HepG2 (cell line): ENCODE data around the gene MLXIPL. TPM values are rescaled to one million over a fixed set of nuclear protein-coding genes. Genes with fewer than 3 reads are reported as not detected.

Source experiments
- MIER2 ChIP-seq: IDR thresholded peaks from 2 replicates; pipeline ENCODE4 v1.6.1; 2016; ENCODE audit warnings: missing biosample characterization, missing genetic modification reagents
- PHF21A ChIP-seq: sonication (generic); formaldehyde crosslinking; IDR thresholded peaks from 2 replicates; pipeline ENCODE4 v1.5.0; 2020; ENCODE audit warnings: mild to moderate bottlenecking, missing genetic modification reagents
- ZMAT3 ChIP-seq: sonication (generic); formaldehyde crosslinking; conservative IDR thresholded peaks from 2 replicates; pipeline ENCODE4 v1.7.0; 2021; ENCODE audit warnings: missing genetic modification reagents
- ZNF121 ChIP-seq: sonication (generic); formaldehyde crosslinking; IDR thresholded peaks from 2 replicates; pipeline ENCODE4 v1.5.0; 2020; ENCODE audit warnings: mild to moderate bottlenecking, missing genetic modification reagents
- ZNF772 ChIP-seq: sonication (generic); formaldehyde crosslinking; IDR thresholded peaks from 2 replicates; pipeline ENCODE4 v1.5.0; 2020; ENCODE audit warnings: mild to moderate bottlenecking, missing genetic modification reagents
- polyA plus RNA-seq, 8 experiments: library from polyadenylated mRNA; depleted of rRNA in 3 of 8; stranded (reverse) in 7 of 8; unstranded in 1 of 8; fragments of >200 nt; fragmentation: Illumina TruSeq in 4 of 8; extraction: Trizol in 4 of 8; gene quantifications; 2 replicates each; pipeline versions ENCODE4 v1.2.1 to v1.2.3, GENCODE V29; 2011 to 2016; ENCODE audit warnings: low read depth in 4 of 8, missing spikeins in 1 of 8, mixed read lengths in 1 of 8; ENCODE audit not compliant: insufficient read depth in 1 of 8
- total RNA-seq, 5 experiments: library from RNA; depleted of rRNA; stranded (reverse); fragments of >200 nt; fragmentation: Illumina TruSeq; extraction: Trizol; gene quantifications; 2 replicates each; pipeline ENCODE4 v1.2.3, GENCODE V29; 2016; ENCODE audit warnings: low read depth in 1 of 5
- TF ChIP-seq, protein P1 (sequence below): sonication (generic); formaldehyde crosslinking; IDR thresholded peaks from 2 replicates; pipeline ENCODE4 v1.5.1; 2020; ENCODE audit warnings: mild to moderate bottlenecking, missing genetic modification reagents, borderline replicate concordance
- TF ChIP-seq, protein P2 (sequence below): sonication (generic); formaldehyde crosslinking; IDR thresholded peaks from 2 replicates; pipeline ENCODE4 v1.4.0; 2020; ENCODE audit warnings: mild to moderate bottlenecking, missing genetic modification reagents
- TF ChIP-seq, protein P3 (sequence below): IDR thresholded peaks from 2 replicates; pipeline ENCODE4 v1.4.0; 2020; ENCODE audit warnings: mild to moderate bottlenecking, missing genetic modification reagents

MLXIPL gene
- total and polyA plus RNA-seq, 2 of the 13 experiments (the other 11 are each of a cell fraction or from before 2014, with no cell fraction given): 51.6 to 60.1 TPM

DNA sequence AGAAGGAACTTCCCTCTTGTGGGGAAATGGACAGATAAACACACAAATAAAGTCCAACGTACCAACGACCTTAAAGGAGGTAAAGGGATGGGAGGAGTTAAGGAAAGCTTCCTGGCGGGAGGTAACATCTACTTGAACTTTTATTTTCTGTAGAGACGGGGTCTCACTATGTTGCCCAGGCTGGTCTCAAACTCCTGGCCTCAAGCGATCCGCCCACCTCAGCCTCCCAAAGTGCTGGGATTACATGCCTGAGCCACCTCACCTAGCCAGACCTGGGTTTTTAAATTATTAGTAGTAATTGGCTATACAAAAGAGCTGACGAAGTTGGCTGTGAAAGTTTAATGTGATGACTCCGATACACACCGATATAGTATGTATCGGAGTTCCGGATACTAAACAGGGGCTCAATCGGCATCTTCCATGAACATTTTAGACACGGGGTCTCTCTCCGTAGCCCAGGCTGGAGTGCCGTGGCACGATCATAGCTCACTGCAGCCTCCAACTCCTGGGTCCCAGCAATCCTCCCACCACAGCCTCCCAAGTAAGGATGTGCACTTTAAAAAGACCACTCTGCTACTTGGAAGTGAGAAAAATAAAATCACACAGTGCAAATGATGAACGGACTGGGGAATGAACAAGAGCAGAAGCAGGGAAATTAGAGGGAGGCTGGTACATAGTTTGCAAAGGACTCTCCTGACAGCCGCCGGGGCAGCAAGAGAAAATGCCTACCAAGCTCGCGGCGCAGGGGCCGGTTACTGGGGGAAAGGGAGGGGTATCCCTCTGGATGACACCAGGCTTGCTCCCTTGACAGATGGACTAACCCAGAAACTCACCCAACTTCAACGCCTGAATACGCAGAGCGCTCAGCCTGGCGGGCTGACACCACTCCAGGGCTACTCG lies 67.9 kb downstream of the MLXIPL start (continued):
- TF ChIP-seq, protein P1, sequence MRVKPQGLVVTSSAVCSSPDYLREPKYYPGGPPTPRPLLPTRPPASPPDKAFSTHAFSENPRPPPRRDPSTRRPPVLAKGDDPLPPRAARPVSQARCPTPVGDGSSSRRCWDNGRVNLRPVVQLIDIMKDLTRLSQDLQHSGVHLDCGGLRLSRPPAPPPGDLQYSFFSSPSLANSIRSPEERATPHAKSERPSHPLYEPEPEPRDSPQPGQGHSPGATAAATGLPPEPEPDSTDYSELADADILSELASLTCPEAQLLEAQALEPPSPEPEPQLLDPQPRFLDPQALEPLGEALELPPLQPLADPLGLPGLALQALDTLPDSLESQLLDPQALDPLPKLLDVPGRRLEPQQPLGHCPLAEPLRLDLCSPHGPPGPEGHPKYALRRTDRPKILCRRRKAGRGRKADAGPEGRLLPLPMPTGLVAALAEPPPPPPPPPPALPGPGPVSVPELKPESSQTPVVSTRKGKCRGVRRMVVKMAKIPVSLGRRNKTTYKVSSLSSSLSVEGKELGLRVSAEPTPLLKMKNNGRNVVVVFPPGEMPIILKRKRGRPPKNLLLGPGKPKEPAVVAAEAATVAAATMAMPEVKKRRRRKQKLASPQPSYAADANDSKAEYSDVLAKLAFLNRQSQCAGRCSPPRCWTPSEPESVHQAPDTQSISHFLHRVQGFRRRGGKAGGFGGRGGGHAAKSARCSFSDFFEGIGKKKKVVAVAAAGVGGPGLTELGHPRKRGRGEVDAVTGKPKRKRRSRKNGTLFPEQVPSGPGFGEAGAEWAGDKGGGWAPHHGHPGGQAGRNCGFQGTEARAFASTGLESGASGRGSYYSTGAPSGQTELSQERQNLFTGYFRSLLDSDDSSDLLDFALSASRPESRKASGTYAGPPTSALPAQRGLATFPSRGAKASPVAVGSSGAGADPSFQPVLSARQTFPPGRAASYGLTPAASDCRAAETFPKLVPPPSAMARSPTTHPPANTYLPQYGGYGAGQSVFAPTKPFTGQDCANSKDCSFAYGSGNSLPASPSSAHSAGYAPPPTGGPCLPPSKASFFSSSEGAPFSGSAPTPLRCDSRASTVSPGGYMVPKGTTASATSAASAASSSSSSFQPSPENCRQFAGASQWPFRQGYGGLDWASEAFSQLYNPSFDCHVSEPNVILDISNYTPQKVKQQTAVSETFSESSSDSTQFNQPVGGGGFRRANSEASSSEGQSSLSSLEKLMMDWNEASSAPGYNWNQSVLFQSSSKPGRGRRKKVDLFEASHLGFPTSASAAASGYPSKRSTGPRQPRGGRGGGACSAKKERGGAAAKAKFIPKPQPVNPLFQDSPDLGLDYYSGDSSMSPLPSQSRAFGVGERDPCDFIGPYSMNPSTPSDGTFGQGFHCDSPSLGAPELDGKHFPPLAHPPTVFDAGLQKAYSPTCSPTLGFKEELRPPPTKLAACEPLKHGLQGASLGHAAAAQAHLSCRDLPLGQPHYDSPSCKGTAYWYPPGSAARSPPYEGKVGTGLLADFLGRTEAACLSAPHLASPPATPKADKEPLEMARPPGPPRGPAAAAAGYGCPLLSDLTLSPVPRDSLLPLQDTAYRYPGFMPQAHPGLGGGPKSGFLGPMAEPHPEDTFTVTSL (CRISPR knock-in tag): peak; percentile 33; the same call in 1 of the 2 replicates
- TF ChIP-seq PHF21A (CRISPR knock-in tag): 0 out of 2 replicates have a peak, but pooled peaks have one; percentile 6
- peak; percentile 93 for TF ChIP-seq ZNF121 (CRISPR knock-in tag)
- TF ChIP-seq, protein P2, sequence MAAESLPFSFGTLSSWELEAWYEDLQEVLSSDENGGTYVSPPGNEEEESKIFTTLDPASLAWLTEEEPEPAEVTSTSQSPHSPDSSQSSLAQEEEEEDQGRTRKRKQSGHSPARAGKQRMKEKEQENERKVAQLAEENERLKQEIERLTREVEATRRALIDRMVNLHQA (CRISPR knock-in tag): no peak
- TF ChIP-seq, protein P3, sequence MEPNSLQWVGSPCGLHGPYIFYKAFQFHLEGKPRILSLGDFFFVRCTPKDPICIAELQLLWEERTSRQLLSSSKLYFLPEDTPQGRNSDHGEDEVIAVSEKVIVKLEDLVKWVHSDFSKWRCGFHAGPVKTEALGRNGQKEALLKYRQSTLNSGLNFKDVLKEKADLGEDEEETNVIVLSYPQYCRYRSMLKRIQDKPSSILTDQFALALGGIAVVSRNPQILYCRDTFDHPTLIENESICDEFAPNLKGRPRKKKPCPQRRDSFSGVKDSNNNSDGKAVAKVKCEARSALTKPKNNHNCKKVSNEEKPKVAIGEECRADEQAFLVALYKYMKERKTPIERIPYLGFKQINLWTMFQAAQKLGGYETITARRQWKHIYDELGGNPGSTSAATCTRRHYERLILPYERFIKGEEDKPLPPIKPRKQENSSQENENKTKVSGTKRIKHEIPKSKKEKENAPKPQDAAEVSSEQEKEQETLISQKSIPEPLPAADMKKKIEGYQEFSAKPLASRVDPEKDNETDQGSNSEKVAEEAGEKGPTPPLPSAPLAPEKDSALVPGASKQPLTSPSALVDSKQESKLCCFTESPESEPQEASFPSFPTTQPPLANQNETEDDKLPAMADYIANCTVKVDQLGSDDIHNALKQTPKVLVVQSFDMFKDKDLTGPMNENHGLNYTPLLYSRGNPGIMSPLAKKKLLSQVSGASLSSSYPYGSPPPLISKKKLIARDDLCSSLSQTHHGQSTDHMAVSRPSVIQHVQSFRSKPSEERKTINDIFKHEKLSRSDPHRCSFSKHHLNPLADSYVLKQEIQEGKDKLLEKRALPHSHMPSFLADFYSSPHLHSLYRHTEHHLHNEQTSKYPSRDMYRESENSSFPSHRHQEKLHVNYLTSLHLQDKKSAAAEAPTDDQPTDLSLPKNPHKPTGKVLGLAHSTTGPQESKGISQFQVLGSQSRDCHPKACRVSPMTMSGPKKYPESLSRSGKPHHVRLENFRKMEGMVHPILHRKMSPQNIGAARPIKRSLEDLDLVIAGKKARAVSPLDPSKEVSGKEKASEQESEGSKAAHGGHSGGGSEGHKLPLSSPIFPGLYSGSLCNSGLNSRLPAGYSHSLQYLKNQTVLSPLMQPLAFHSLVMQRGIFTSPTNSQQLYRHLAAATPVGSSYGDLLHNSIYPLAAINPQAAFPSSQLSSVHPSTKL (CRISPR knock-in tag): no peak
- TF ChIP-seq ZNF772 (CRISPR knock-in tag): peak; percentile 24; the same call in 1 of the 2 replicates
- no peak for TF ChIP-seq MIER2 (CRISPR knock-in tag)
- TF ChIP-seq ZMAT3 (CRISPR knock-in tag): 0 out of 2 replicates have a peak, but pooled peaks have one; percentile 16
